GM19397 (cell line): ENCODE measurements around the gene LLGL2.
"Not testable (repeated sequence)": the region's sequence is repeated elsewhere in the genome, so short reads cannot be mapped to it uniquely, and the experiment has no call there.

ENCODE experiments used
- ATAC-seq: cut with Tn5 transposase; IDR thresholded peaks from one replicate; pipeline ENCODE4 v1.9.1; 2021; ENCODE audit warnings: mild to moderate bottlenecking, moderate library complexity; ENCODE audit not compliant: unreplicated experiment

LLGL2 gene

DNA sequence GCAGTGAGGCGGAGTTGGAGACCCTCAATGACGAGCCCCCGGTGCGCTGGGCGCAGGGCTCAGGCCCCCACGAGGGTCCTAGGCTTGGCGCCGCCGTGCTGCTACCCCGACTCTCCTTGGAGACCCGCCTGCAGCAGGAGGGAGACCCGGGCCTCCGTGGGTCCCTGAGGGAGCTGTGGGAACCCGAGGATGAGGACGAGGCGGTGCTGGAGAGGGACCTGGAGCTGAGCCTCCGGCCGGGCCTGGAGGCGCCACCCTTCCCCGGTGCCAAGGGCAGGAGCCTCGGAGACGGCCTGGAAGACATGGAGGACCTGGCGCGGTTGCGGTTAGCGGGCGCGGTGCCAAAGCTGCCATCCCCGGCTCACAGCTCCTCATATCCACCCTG lies 64.4 kb downstream of the LLGL2 start:
- no peak for ATAC-seq

DNA sequence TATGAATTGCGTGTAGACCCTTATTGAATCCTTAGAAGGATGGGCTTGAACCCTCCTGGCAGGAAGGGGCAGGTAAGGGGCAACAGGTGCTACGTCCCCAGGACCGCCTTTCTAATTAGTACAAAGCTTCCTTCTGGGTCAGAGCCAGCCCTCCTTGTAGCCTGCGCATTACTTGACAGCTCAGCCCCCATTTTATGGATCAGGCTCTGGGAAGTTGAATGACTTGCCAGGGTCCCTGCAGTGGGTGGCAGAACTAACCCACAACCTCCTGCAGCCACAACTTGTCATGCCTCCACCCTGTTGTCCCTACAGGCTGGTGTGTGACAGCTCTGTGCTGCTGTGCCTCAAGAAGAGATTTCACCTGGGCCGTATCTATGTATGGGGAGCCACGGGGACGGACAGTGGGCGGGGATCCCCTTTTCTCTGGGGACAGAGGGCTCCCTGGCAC lies 64.8 kb downstream of the LLGL2 start:
- ATAC-seq = no peak

- ATAC-seq = no peak
These were observed 65.6 kb downstream of the LLGL2 start for GRCh38 chr17:75590849-75591721.

DNA sequence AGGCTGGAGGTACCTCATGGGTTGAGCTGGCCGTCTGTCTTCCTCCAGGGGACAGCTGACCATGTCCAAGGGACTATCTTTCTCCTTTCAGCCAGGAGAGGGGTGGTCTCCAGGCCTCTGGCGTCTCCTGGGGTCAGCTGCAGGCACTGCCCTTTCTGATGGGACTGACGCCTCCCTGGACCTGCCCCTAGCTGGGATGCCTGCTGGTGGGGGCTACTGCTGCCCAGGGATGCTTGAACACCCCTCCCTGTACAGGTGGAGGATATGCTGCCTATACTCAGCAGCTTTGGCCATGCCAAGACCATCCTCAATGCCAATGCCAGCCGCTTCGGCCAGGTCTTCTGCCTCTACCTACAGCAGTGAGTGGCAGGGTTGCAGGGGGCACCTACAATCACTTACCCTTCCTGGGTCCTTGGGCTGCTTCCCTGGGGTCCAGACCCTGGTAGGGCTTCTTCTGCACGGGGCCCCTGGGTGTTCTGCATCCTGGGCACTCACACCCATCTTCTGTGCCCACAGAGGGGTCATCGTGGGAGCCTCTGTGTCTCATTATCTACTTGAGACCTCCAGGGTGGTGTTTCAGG lies 66.3 kb downstream of the LLGL2 start:
- no peak for ATAC-seq

DNA sequence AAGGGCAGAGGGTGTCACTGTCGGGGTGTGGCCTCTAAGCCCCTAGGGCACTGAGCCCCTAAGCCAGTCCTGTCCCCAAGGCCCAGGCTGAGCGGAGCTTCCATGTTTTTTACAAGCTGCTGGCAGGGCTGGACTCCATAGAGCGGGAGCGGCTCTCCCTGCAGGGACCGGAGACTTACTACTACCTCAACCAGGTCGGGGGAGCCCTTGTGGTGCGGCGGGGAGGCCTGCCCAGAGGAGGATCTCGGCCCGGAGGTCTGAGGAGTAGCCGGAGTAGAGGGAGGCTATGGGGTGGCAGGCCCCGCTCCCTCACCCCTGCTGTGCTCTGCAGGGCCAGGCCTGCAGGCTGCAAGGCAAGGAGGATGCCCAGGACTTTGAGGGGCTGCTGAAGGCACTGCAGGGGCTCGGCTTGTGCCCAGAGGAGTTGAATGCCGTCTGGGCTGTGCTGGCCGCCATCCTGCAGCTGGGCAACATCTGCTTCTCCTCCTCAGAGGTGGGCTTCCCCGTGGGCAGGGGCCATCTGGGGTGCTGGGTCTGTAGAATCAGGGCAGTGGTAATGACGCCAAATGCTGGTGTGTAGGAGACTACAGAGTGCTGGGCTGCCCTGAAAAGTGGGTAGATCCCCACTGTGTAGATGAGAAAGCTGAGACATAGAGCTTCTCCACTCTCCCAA lies 67.0 kb downstream of the LLGL2 start:
- no peak for ATAC-seq

- not testable (repeated sequence) for ATAC-seq
These were observed 67.9 kb downstream of the LLGL2 start for GRCh38 chr17:75593430-75593829.

DNA sequence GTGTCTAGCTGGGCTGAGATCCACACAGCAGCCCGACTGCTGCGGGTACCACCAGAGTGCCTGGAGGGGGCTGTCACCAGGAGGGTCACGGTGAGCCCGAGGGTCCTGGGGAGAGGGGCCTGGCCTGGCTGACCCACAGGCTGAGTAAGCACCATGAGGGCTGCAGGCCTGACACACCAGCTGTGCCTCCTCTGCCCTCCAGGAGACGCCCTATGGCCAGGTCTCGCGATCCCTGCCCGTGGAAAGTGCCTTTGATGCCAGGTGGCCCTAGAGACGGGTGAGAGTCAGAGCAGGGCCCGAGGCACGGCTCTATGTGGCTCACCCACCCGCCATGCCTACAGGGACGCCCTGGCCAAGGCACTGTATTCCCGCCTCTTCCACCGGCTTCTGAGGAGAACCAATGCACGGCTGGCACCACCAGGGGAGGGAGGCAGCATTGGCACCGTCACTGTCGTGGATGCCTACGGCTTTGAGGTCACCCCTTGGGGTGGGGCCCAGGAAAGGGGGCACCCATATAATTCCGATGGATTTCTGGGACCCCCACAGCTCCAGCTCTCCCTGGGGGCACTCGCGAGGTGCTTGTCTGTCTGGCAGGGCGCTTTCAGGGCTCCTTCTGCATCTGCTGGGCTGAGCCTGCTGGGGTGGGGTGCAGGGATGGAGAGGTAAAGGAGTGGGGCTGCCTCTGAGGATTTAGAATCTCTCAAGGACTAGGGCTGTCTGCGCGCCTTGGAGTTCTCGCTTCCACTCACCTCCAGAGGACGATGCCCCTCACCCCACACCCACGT lies 69.2 kb downstream of the LLGL2 start:
- no peak for ATAC-seq

DNA sequence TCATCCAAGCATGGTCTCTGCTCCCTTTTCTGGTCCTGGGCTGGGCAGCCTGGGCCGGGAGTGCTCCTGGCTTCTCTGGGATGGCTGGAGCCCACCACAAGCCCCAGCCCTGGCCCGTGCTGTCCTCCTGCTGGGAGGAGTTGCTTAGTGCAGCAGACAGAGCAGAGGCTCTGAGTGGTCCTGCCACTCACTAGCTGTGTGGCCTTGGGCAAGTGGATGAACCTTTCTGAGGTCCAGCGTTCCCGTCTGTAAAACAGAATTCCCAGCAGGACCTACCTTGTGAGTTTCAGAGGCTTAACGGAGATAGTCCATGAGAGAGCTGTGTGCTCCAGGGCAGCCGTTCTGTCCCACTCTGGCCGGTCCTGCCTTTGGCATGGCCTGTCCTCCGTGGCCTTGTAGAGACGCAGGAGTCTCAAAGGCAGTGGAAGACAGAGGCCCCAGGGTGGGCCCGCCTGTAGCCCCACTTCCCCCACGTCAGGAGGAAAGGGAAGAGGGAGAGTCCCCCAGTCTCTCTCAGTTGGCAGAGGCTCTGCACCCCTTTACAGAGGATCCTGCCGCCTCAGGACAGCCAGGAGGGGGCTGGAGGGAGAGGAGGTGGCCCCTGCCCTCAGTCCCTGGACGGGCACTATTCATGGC lies 69.9 kb downstream of the LLGL2 start:
- ATAC-seq = no peak

GRCh38 chr17:75595920-75596313 lies 70.4 kb downstream of the LLGL2 start:
- no peak for ATAC-seq

DNA sequence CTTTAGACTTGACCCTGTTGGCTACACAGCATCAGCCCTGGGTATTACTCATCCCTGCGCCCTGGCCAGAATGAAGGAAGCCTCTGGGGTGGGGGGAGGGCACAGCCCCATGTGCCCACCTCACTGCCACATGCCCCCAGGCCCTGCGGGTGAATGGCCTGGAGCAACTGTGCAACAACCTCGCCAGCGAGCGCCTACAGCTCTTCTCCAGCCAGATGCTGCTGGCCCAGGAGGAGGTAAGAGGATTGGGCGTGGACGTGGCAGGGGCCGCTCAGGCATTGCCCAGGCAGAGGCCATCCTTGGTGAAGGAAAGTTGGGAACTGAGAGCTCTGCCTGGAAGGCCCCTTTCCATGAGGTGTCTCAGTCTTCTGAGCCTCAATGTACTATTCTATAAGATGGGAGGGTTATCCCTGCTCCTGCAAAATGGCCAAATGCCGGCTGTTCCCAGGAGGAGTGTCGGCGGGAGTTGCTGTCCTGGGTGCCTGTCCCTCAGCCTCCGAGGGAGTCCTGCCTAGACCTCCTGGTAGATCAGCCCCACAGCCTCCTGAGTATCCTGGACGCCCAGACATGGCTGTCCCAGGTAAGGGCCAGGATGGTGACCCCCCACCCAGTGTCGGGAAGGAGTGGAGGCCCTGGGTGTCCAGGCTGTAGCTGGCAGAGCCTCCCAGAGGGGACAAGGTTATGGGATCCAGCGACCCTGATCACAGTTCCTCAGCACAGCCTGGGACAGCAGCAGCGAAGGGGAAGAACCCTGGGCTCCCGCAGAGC lies 71.0 kb downstream of the LLGL2 start:
- ATAC-seq = no peak

DNA sequence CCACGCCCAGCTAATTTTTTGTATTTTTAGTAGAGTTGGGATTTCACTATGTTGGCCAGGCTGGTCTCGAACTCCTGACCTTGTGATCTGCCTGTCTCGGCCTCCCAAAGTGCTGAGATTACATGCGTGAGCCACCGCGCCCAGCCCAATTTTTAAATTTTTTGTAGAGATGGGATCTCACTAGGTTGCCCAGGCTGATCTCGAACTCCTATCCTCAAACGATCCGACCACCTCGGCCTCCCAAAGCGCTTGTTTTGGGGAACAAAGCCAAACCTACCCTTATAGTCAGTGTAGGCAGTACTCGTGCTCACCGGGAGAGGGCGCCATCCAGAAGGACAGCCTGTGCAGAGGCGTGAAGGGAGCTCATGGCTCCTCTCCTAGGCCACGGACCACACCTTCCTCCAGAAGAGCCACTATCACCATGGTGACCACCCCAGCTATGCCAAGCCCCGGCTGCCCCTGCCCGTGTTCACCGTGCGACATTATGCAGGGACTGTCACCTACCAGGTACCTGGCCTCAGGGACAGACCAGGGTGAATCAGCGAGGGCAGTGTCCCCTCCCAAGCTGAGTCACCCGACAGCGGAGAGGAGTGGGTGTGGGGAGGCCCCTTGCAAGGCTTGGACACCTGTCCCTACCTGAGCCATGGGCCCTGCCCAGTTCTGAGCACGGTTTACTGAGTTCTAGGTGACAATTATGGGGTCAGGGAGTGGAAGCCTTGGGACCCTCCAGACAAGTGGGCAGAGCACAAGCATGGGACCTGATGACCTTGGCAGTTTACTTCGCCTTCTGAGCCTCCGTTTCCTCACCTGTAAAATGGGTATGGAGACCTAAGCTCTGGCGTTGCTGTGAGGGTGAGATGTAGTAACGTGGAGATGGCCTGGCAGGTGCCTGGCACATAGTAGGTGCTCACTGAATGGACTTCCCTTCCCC lies 75.8 kb downstream of the LLGL2 start:
- no peak for ATAC-seq

DNA sequence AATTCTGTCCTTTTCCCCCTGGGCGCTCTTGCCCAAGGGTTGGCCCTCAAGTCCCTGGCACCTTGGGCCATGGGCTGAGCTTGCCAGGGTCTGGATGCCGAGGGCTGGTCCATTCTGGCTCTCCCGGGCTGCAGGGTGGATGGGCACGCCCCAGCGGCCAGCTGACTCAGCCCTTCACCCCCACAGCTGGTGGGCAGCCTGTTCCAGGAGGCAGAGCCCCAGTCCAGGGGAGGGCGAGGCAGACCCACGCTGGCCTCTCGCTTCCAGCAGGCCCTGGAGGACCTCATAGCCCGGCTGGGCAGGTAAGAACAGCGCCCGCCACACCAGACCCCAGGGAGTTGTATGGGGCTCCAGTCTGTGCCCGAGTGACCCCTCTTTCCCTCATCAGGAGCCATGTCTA lies 77.1 kb downstream of the LLGL2 start:
- no peak for ATAC-seq

- no peak for ATAC-seq
These were observed 77.6 kb downstream of the LLGL2 start for GRCh38 chr17:75603123-75603522.

- ATAC-seq = no peak
These were observed 78.7 kb downstream of the LLGL2 start for GRCh38 chr17:75604034-75604695.

- no peak for ATAC-seq
These were observed 80.3 kb downstream of the LLGL2 start for GRCh38 chr17:75605790-75606189.

- ATAC-seq = no peak
These were observed 81.6 kb downstream of the LLGL2 start for GRCh38 chr17:75607086-75607485.

GRCh38 chr17:75610103-75610984 lies 84.8 kb downstream of the LLGL2 start:
- ATAC-seq = no peak
